Astrocyte of the spinal cord (primary cell): ENCODE measurements around the gene ATP6AP1.

ENCODE experiments used
- DNase-seq: peaks from one replicate; pipeline ENCODE4 v3.0.0; 2011; ENCODE audit warnings: low read depth, low spot score
- H3K4me3 ChIP-seq: 2 replicates; pipeline ENCODE4 v1.5.1; 2011; ENCODE audit warnings: low read depth, mild to moderate bottlenecking, low read length, moderate library complexity
- CTCF ChIP-seq: IDR thresholded peaks from 2 replicates; pipeline ENCODE4 v1.5.1; 2012; ENCODE audit warnings: low read depth, mild to moderate bottlenecking, low read length, inconsistent platforms
- in situ Hi-C: cut with HindIII; loops from 2 replicates; pipeline ENCODE4 v1.10.0; 2017; ENCODE audit warnings: low sequenced_read_pairs

ATP6AP1 gene

GRCh38 chrX:154470914-154471568 lies 42.6 kb downstream of the ATP6AP1 start:
- in situ Hi-C loops = no loop called here
- no peak for TF ChIP-seq CTCF

GRCh38 chrX:154471839-154472684 lies 43.6 kb downstream of the ATP6AP1 start:
- in situ Hi-C loops = no loop called here
- no peak for DNase-seq
- no peak overlapping the region for H3K4me3 ChIP-seq
- no peak for TF ChIP-seq CTCF

More at GRCh38 chrX:154470914-154471568, 42.6 kb downstream of the ATP6AP1 start:
- DNase-seq = no peak
- H3K4me3 ChIP-seq = no peak overlapping the region

DNA sequence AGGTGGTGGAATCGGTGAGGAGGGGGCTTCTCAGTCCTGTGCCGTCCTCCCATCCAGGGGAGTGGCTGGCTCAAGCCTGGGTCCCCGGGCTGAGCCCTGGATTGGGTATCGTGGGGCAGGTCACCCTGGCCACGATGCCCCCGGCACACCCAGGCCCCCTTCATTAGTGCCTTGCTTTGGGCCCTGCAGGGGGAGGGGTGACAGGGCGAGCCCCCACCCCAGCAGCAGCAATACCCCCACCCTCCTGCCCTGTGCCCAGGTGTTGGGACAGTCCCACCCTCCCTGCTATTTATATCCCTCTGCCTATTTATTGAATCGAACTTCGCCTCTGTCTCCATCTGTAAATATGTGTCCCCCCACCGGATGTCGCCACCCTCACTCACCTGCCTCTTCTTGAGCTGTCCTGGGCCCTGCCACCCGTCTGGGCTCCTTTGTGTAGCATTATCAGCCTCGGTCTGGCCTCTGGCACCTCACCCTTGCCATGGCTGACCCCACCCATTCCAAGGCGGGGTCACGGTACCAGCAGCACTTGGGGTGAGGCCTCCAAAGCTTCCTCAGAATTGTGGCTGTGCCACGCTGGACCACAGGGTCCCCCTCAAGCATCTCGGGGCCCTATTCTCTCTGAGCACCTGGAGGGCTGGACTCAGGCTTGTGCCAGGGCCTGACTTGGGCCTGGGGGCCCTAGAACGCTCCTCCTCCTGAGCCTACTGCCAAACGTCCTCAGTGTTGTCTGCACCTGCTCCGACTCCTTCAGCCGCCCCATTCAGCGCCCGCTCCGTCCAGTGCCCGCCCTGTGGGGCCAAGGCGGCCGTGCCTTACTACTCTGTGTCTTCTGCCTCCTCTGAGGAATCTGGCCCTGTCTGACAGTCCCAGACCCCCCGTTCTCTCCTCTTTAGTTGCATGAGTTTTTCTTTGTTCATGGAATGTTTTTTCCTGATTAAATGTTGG lies 44.5 kb downstream of the ATP6AP1 start:
- no peak overlapping the region for H3K4me3 ChIP-seq
- no peak for TF ChIP-seq CTCF
- no peak for DNase-seq
- in situ Hi-C loops = no loop called here

GRCh38 chrX:154473683-154474082 lies 45.2 kb downstream of the ATP6AP1 start:
- in situ Hi-C loops = no loop called here
- TF ChIP-seq CTCF = no peak
- DNase-seq = no peak
- H3K4me3 ChIP-seq = no peak overlapping the region

DNA sequence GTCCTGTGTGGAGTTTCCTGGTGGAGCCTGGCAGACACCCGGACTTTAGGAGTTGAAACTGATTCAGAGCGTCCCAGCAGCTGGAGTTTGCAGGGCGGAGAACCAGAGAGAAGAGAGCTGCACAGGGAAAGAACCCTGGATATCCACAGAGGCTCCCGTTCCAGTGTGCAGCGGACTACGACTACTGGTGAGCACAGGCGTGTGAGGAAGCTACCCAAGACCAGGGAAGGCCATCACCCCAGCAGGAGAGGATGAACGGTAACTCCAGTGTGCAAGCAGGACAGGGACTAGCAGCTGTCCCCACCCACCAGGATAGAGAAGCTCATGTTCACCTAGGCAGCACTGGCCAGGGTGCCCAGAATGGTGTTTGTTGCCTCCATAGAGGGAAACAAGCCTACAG lies 48.3 kb downstream of the ATP6AP1 start:
- in situ Hi-C loops = no loop called here
- no peak for TF ChIP-seq CTCF
- no peak overlapping the region for H3K4me3 ChIP-seq
- no peak for DNase-seq

DNA sequence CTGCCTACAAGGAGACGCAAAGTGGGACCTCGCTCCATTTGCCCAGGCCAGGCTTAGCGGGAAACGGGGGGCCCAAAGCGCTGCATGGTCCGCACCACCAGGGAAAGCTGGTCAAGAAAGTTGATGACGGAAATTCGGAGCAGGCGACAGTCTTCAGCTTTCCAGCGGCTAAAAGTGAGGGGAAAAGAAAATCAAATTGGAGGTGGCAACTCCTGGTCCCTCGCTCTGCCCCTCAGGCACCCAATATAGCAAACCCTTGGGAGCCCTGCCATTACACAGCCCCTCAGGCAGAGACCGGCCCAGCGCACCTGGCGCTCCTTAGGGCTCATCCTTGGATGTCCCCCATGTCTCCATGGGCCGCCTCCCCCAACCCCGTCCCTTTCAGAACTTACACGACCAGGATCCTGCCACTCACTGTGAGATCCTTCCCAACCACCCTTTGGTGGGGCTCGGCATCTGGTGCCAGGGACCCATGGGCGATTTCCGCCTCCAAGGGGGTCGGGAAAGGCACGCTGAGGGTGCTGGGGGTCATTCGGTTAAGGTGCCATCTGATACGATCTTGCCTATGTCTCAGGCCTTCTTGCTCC lies 49.5 kb downstream of the ATP6AP1 start:
- TF ChIP-seq CTCF = no peak
- in situ Hi-C loops = no loop called here
- H3K4me3 ChIP-seq = peak overlapping the region; percentile 51
- no peak for DNase-seq
